ENCODE results near the gene SH3D19. TPM values are rescaled to one million over a fixed set of nuclear protein-coding genes. Genes with fewer than 3 reads are reported as not detected.
A peak's percentile ranks its signal among the peaks of the same experiment; 100 is the strongest.

Gene SH3D19
- total RNA-seq, 6 donors from 2014 or later: 91.2 to 225 (median 103) TPM

DNA sequence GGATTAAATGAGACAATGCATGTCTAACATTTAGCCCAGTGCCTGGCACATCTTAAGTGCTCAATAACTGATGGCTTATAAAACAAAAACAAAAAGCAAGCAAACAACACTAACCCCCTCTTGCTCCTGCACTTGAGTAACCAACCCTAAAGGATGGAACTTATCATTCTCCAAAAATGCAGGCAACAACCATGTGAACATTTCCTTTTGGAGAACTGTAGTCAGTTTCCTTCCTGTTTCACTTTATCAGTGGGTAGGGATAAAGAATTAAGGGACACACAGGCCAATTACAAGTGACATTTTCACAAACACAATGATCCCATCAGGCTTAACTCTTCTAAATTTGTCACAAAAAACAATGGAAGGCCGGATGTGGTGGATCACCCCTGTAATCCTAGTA lies 195.6 kb downstream of the SH3D19 start:
- 71 to 73% methylated on average over 1 of the region's 1 CpG for WGBS, 2 donors
- Histone ChIP-seq H3K4me1 (peaks cover 0 to 6% (median 3%) of the 10 kb centered on the region in 4 donors), H3K27me3 (no peaks in the 10 kb centered on the region), H3K36me3 (peaks cover 0 to 98% (median 24%) of the 10 kb centered on the region in 4 donors), H3K4me3 (no peak overlapping the region), H3K9me3 (no peaks in the 10 kb centered on the region), H3K27ac (peak overlapping the region in 2 of 4 donors; percentile 37 to 67)
- ATAC-seq (ENCODE audit: low FRiP score in 2 of 2) (no peak), DNase-seq (no peak)
- TF ChIP-seq POLR2AphosphoS5 (IDR thresholded peaks at IDR 0.05): no peak
- TF ChIP-seq, protein P1, sequence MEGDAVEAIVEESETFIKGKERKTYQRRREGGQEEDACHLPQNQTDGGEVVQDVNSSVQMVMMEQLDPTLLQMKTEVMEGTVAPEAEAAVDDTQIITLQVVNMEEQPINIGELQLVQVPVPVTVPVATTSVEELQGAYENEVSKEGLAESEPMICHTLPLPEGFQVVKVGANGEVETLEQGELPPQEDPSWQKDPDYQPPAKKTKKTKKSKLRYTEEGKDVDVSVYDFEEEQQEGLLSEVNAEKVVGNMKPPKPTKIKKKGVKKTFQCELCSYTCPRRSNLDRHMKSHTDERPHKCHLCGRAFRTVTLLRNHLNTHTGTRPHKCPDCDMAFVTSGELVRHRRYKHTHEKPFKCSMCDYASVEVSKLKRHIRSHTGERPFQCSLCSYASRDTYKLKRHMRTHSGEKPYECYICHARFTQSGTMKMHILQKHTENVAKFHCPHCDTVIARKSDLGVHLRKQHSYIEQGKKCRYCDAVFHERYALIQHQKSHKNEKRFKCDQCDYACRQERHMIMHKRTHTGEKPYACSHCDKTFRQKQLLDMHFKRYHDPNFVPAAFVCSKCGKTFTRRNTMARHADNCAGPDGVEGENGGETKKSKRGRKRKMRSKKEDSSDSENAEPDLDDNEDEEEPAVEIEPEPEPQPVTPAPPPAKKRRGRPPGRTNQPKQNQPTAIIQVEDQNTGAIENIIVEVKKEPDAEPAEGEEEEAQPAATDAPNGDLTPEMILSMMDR (IDR thresholded peaks at IDR 0.05): no peak
- no peak for TF ChIP-seq POLR2A (IDR thresholded peaks at IDR 0.05)
- no peak for TF ChIP-seq EP300 (IDR thresholded peaks at IDR 0.05)

DNA sequence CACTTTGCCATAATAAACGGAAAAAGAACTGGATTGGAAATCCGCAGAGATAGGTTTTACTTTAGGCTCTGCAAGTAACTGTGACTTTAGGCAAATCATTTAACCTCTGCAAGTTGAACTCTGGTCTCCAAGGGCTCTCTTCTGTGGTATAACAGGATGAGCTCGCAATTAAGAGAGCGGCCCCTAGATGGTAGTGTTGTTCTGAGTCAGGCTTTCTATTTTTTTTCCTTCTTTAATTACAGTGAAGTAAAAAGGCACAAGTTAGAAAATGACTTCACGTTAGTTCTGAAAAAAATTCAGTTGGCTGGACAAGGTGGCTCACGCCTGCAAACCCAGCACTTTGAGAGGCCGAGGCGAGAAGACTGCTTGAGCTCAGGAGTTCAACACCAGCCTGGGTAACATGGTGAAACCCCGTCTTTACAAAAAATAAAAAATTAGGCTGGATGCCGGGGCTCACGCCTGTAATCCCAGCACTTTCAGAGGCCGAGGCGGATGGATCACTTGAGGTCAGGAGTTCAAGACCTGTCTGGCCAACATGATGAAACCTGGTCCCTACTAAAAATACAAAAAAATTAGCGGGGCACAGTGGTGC lies 207.9 kb downstream of the SH3D19 start:
- Histone ChIP-seq H3K27me3 (no peaks in the 10 kb centered on the region), H3K4me3 (no peak overlapping the region), H3K27ac (peak overlapping the region in 2 of 4 donors; percentile 42 to 57), H3K36me3 (peaks cover 0 to 71% (median 9%) of the 10 kb centered on the region in 4 donors), H3K4me1 (peaks cover 0 to 3% (median 0%) of the 10 kb centered on the region in 4 donors), H3K9me3 (no peaks in the 10 kb centered on the region)
- DNase-seq (peak in 1 of 2 donors; percentile 38), ATAC-seq (ENCODE audit: low FRiP score in 2 of 2) (peak in 1 of 2 donors; percentile 77)
- 45 to 51% methylated on average over 13 of the region's 14 CpGs for WGBS, 2 donors
- no peak for TF ChIP-seq EP300 (IDR thresholded peaks at IDR 0.05)
- TF ChIP-seq, protein P1 (IDR thresholded peaks at IDR 0.05): peak; percentile 35 to 64 (median 56)

DNA sequence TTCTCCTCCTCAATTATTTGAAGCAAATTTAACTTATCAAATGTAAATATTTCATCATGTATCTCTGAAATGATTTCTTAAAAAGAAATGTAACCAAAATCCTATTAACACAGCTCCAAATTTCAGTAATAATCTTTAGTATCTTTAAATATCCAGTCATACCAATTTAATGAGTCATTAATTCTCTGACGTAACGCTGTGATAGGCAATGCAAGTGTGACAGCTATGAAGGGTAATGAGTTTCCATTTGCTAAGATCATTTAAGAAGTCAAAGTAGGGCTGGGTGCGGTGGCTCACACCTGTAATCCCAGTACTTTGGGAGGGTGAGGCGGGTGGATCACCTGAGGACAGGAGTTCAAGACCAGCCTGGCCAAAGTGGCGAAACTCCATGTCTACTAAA lies 210.4 kb downstream of the SH3D19 start:
- no peak for ATAC-seq (ENCODE audit: low FRiP score in 2 of 2)
- no peak for DNase-seq
- 85 to 92% methylated on average over 5 of the region's 5 CpGs for WGBS, 2 donors
- TF ChIP-seq, protein P1 (IDR thresholded peaks at IDR 0.05): no peak
- TF ChIP-seq POLR2AphosphoS5 (IDR thresholded peaks at IDR 0.05): no peak
- TF ChIP-seq POLR2A (IDR thresholded peaks at IDR 0.05): no peak
- TF ChIP-seq EP300 (IDR thresholded peaks at IDR 0.05): no peak
- peaks cover 0 to 62% (median 8%) of the 10 kb centered on the region in 4 donors for H3K36me3 ChIP-seq
- no peaks in the 10 kb centered on the region for H3K27me3 ChIP-seq
- peak overlapping the region in 3 of 4 donors; percentile 3 to 30 (median 12) for H3K27ac ChIP-seq
- peaks cover 0 to 3% (median 0%) of the 10 kb centered on the region in 4 donors for H3K4me1 ChIP-seq
- no peaks in the 10 kb centered on the region for H3K9me3 ChIP-seq
- no peak overlapping the region for H3K4me3 ChIP-seq

DNA sequence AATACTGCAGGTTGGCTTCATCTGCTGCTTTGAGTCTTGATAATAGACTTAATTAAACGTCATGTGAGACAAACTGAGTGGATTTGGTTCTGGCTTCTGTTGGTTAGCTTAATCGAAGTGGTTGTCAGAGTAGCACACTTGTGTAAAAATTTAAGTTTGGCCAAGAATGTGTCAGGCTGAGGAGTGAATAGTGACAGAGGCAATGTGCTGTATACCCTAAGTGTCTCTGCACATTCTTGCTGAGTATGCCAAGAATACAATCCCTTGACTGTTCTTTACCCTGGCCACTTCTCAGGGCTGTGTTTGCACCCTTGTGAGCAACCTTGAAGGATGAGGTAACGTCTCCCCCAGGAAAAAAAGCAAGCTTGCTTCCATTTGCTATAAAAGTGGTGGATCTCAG lies 211.1 kb downstream of the SH3D19 start:
- 63 to 66% methylated on average over 3 of the region's 3 CpGs for WGBS, 2 donors
- no peaks in the 10 kb centered on the region for H3K27me3 ChIP-seq
- no peak overlapping the region for H3K4me3 ChIP-seq
- H3K4me1 ChIP-seq: peaks cover 0 to 3% (median 0%) of the 10 kb centered on the region in 4 donors
- H3K9me3 ChIP-seq: no peaks in the 10 kb centered on the region
- no peak overlapping the region for H3K27ac ChIP-seq
- DNase-seq (no peak), ATAC-seq (ENCODE audit: low FRiP score in 2 of 2) (no peak)
- peaks cover 0 to 56% (median 8%) of the 10 kb centered on the region in 4 donors for H3K36me3 ChIP-seq
- TF ChIP-seq POLR2AphosphoS5 (IDR thresholded peaks at IDR 0.05) (no peak), EP300 (IDR thresholded peaks at IDR 0.05) (no peak), POLR2A (IDR thresholded peaks at IDR 0.05) (no peak)
- TF ChIP-seq, protein P1 (IDR thresholded peaks at IDR 0.05): no peak

DNA sequence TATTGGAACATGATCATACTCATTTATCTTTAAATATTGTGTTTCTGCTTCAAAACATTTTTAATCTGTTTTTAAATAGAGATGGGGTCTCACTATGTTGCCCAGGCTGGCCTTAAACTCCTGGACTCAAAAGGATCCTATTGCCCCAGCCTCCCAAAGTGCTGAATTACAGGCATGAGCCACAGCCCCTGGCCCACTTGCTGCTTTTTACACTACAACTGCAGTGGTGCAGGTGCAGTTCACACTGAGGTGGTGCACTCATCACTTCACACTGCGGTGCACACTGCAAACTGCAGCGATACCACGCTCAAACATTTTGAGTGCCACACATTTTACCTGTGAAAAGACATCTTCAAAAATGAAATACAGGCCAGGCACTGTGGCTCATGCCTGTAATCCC lies 215.2 kb downstream of the SH3D19 start:
- no peak overlapping the region for H3K4me3 ChIP-seq
- no peak for DNase-seq
- no peaks in the 10 kb centered on the region for H3K27me3 ChIP-seq
- peaks cover 0 to 3% (median 0%) of the 10 kb centered on the region in 4 donors for H3K4me1 ChIP-seq
- H3K27ac ChIP-seq: no peak overlapping the region
- 88 to 97% methylated on average over 3 of the region's 3 CpGs for WGBS, 2 donors
- no peak for ATAC-seq (ENCODE audit: low FRiP score in 2 of 2)
- H3K36me3 ChIP-seq: peaks cover 0 to 68% (median 35%) of the 10 kb centered on the region in 4 donors
- TF ChIP-seq EP300 (IDR thresholded peaks at IDR 0.05) (no peak), POLR2AphosphoS5 (IDR thresholded peaks at IDR 0.05) (no peak), POLR2A (IDR thresholded peaks at IDR 0.05) (no peak)
- TF ChIP-seq, protein P1 (IDR thresholded peaks at IDR 0.05): no peak
- H3K9me3 ChIP-seq: no peaks in the 10 kb centered on the region
